GM18868 (cell line): ENCODE results near the gene NEXN.
"Not testable (repeated sequence)": the region's sequence is repeated elsewhere in the genome, so short reads cannot be mapped to it uniquely, and the experiment has no call there.

Experiments
- ATAC-seq: cut with Tn5 transposase; IDR thresholded peaks from one replicate; pipeline ENCODE4 v1.9.1; 2021; ENCODE audit warnings: mild to moderate bottlenecking, moderate library complexity; ENCODE audit not compliant: unreplicated experiment

Gene NEXN

GRCh38 chr1:77958391-77958790 lies 70.0 kb downstream of the NEXN start:
- no peak for ATAC-seq

DNA sequence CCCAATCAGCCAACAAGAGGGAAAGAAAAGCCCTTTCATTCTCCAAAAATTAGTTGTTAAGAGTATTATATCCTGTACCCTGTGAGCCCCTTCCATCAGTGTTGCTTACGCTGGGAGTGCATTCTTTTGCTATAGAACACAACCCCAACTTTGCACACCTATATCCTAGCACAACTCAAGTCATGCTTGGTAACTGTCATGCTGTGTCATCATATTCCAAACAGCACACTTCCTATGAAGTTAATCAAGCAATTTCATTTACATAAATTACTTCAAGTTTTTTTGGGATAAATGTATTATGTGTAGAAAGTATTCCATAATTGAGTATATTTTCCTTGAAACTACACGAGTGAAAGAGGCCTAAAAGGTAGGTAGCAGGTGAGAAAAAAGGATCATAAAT lies 70.4 kb downstream of the NEXN start:
- no peak for ATAC-seq

- ATAC-seq, result no peak
These were observed 73.0 kb downstream of the NEXN start for GRCh38 chr1:77961392-77961791.

GRCh38 chr1:77966291-77966690 lies 77.9 kb downstream of the NEXN start:
- ATAC-seq, result no peak

GRCh38 chr1:77970192-77970591 lies 81.8 kb downstream of the NEXN start:
- ATAC-seq, result no peak

DNA sequence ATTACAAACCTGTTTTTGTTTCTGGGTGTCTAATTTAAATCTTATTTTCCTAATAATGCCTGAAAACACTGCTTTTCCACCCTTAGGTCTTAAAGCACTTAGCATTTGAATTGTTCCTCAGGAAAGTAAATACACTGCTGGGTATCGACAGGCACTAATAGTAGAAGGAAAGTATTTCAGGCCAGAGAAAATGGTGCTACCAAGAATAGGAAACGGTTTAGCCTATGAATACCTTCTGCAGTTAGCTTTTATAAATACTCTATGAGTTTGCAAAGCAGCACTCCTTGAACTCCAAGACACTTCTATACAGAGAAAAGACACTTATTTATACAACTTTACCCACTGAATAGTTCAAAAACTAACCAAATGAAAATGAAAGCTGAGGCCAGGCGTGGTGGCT lies 83.7 kb downstream of the NEXN start:
- ATAC-seq, result no peak

- no peak for ATAC-seq
These were observed 87.0 kb downstream of the NEXN start for GRCh38 chr1:77975386-77975785.

- ATAC-seq, result no peak
These were observed 87.5 kb downstream of the NEXN start for GRCh38 chr1:77975907-77976306.

DNA sequence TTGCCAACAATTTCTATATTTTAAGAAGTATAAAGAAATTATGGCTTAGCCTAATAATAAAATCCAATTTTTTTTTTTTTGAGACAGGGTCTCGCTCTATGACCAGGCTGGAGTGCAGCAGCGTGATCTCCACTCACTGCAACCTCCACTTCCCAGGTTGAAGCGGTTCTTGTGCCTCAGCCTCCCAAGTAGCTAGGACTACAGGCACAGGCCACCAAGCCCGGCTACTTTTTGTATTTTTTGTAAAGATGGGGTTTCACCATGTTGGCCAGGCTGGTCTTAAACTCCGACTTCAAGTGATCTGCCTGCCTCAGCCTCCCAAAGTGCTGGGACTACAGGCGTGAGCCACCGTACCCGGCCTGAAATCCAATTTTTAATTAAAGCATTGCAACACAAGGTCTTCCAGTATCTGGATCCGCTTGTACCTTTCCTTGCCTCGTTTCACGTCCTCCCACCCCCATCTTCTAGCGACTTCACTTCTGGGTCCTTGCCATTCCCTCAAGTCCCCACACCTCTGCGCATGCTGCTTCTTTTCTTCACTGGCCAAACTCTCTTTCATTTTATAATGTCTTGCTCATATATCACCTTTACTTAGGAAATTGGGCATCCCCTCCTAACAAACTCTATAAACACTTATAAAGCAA lies 88.1 kb downstream of the NEXN start:
- ATAC-seq, result no peak

DNA sequence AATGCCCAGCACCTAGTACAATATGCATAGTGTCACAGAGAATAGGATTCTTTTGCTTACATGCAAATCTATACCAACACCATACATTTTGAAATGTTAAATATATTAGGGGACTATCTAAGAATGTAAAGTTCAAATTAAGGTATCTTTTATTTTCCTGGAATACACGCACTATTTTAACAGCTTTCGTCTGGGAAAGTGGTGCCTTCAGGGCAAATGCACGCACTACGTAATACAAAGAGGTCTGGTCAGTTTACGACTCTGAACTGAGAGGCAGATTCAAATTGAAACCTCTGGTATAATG lies 89.5 kb downstream of the NEXN start:
- ATAC-seq, result no peak

DNA sequence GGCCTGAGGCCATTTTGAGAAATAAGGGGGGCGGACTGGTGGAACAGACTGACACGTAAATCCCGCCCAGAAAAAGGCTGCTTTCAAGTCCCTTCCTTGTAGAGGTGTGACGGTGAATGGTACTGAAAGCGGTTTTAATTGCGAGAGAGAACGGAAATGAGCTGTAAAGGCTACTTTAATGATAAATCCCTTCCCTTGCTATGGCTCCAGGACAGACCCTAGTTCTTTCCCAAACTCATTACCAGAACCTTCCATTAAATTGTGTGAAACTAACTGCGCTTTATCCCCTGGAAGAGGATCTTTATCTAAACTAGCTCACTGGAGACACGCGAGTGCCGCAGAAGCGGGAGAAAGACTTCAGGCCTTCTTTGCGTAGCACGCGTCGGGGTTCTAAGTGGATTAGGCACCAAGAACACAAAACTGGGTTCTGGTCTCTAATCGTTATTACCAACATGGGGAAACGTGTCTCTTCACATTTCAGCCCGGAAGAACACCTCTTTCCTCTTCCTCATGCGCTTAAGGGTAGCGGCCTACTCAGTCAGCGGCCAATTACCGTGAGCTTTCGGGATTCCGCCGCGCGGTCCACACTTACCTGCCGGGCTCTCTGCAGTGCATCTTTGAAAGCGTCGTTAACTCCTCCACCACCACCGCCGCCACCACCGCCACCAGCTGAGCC lies 90.0 kb downstream of the NEXN start:
- peak; percentile 72 for ATAC-seq

- peak; percentile 75 for ATAC-seq
These were observed 90.8 kb downstream of the NEXN start, which contains the start of gene FUBP1 for GRCh38 chr1:77978969-77979876. Gene FUBP1, minus strand, starts transcription at chr1:77979072. Its CDS starts 68 bp downstream, at chr1:77979004.

GRCh38 chr1:77983352-77983996 lies 95.0 kb downstream of the NEXN start:
- ATAC-seq, result not testable (repeated sequence)

GRCh38 chr1:77983997-77984355 lies 95.6 kb downstream of the NEXN start:
- no peak for ATAC-seq

DNA sequence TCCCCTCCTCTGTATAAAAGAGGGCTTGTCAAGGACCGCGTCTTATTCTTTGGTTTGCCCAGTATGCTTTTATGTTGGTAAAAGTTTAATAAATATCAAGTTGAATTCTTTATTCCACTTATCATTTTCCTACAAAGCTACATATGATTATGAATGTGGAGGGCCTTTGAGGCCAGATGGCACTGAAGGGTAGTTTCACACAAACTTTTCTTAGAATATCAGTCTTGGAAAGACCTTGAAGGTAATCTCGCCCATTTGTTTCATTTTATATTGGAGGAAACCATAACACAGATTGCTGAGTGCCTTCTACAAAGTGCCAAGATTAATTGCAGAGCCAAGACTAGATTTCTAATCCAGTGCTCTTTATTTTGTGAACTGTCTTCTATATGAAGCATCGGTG lies 96.2 kb downstream of the NEXN start:
- no peak for ATAC-seq

DNA sequence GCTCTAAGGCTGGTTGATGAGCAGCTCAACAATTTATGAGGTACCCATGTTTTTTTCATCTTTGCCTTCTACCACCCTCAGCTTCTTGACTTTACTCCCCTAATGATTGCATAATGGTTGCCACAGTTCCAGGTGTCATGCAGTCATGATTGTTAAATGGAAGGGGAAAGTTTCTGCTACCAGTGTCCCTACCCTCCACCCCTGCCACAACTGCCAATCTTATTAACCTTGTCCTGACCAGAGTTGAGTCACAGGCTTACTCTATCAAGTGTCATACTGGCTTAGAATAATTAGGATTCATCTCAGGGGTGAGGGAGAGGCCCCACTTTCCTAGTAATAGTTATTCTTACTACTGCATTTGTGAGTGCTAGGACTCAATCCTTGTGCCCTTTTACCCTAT lies 98.4 kb downstream of the NEXN start:
- ATAC-seq, result no peak

DNA sequence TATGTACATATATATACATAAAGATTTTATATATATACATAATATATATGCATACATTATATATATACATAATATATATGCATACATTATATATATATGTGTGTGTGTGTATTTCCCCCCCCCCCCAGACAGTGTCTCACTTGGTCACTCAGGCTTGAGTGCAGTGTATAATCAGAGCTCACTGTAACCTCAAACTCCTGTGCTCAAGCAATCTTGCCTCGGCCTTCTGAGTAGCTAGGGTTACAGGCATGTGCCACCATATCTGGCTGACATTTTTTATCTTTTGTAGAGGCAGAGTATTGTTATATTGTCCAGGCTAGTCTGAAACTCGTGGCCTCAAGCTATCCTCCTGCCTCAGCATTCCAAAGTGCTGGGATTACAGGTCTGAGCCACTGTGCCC lies 99.5 kb downstream of the NEXN start:
- ATAC-seq, result no peak

DNA sequence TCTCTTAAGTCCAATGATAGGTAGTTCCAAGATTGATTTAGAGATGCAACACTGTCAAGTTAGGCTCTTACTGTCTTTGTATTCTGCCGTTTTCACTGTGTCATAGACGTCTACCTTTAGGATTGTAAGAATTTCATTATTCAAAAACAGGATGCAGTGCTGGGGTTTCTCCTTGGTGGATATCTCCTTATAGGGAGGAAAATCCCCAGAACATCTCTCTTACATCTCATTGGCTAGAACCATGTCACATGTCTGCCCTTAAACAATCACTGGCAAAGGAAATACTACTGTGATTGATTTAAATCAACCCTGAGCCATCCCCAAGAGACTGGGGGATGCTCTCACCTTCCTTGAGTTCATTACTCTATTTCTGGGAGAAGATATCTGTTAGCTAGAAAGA lies 101.3 kb downstream of the NEXN start:
- no peak for ATAC-seq

GRCh38 chr1:77990629-77991204 lies 102.3 kb downstream of the NEXN start:
- no peak for ATAC-seq

DNA sequence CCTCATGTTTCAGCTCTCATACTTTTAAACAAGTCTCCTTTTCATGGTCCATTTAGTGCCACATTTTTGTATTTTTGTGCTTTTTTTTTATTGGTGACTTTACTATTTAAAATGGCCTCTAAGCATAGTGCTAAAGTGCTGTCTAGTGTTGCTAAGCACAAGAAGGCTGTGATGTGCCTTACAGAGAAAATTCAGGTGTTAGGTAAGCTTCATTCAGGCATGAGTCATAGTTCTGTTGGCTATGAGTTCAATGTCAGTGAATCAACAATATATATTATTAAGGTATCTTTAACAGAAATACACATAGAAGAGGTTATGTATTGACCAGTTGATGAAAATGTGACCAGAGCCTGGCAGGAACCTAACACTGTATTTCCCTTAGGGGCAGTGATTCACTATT lies 103.2 kb downstream of the NEXN start:
- no peak for ATAC-seq
